Fibroblast of pulmonary artery (primary cell): ENCODE data around the gene ARID1B.

Experiments
- DNase-seq: peaks from one replicate; pipeline ENCODE4 v3.0.0-alpha.2; 2010; ENCODE audit warnings: low read depth
- H3K4me3 ChIP-seq: replicated peaks from 2 replicates; pipeline ENCODE4 v1.5.1; 2011; ENCODE audit warnings: low read depth, mild to moderate bottlenecking, control low read depth, low read length, moderate library complexity
- TF ChIP-seq, protein P1 (sequence below): IDR thresholded peaks from 2 replicates; pipeline ENCODE4 v1.5.1; 2011; ENCODE audit warnings: mild to moderate bottlenecking, control low read depth, low read length, inconsistent platforms; ENCODE audit errors: missing control alignments

ARID1B gene

DNA sequence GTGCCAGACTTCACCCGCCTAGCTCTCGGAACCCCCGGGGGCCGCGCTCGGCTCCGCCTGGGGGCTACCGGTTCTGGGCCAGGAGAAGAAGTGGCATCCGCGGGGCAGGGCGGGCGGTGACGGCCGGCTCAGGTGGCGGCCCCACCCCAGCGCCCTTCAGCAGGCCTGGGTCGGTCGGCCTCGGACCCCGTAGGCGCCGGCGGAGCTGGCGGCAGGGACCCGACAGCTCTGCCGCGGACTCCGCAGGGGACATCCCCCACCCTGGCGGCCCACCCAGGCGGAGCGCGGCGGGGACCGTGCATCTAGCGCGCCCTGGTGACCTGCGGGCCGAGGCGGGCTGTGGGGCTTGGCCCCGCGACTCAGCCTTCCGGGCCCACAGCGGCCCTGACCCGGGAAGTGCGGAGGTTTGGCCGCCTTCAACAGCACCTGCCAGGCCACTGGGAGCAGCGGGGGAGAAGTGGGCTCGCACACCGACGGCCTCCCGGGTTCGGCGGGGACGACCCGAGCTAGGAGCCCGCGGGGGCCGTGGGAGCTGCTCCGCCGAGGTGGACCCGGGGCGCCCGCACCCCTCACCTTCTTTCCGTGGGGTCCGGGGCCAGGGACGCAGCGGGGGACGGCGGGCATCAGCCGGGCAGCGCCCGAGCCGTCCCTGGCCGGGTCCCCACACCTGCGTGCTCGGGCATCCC, 459.0 kb downstream of the ARID1B start:
- TF ChIP-seq, protein P1, sequence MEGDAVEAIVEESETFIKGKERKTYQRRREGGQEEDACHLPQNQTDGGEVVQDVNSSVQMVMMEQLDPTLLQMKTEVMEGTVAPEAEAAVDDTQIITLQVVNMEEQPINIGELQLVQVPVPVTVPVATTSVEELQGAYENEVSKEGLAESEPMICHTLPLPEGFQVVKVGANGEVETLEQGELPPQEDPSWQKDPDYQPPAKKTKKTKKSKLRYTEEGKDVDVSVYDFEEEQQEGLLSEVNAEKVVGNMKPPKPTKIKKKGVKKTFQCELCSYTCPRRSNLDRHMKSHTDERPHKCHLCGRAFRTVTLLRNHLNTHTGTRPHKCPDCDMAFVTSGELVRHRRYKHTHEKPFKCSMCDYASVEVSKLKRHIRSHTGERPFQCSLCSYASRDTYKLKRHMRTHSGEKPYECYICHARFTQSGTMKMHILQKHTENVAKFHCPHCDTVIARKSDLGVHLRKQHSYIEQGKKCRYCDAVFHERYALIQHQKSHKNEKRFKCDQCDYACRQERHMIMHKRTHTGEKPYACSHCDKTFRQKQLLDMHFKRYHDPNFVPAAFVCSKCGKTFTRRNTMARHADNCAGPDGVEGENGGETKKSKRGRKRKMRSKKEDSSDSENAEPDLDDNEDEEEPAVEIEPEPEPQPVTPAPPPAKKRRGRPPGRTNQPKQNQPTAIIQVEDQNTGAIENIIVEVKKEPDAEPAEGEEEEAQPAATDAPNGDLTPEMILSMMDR = no peak
- peak overlapping the region; percentile 48 for H3K4me3 ChIP-seq
- no peak for DNase-seq

DNA sequence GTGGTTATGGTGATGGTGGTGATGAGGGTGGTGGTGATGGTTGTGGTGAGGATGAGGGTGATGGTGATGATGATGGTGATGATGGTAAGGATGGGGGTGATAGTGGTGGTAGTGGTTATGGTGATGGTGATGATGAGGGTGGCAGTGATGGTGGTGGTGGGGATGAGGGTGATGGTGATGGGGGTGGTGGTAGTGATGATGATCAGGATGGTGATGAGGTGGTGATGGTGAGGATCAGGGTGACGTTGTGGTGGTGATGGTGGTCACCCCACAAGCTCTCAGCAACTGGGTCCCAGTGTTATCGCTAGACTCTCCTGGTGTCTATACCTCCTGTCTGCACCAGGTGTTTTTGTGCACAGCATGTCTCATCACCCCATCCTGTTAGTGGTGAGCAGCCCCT, 461.2 kb downstream of the ARID1B start:
- no peak for DNase-seq
- TF ChIP-seq, protein P1 = no peak
- no peak overlapping the region for H3K4me3 ChIP-seq

DNA sequence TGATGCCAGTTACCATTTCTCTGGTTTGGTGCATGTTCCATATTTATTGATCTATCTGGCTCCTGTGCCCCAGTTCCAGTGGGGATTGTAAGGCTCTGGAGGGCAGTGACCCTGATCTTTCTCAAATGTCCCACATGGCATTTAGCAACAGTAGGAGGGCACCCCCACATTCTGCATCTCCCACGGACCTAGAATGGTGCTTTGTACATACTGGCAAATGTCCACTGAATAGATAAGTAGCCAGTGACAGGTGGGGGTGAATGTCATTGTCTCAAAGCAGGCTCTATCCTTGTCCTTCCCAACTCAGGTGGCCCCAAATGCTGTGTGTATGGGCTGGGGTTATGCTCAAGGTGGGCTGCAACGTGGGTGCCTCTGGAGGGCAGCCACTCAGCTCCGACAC, 462.0 kb downstream of the ARID1B start:
- TF ChIP-seq, protein P1 = no peak
- no peak for DNase-seq
- no peak overlapping the region for H3K4me3 ChIP-seq

DNA sequence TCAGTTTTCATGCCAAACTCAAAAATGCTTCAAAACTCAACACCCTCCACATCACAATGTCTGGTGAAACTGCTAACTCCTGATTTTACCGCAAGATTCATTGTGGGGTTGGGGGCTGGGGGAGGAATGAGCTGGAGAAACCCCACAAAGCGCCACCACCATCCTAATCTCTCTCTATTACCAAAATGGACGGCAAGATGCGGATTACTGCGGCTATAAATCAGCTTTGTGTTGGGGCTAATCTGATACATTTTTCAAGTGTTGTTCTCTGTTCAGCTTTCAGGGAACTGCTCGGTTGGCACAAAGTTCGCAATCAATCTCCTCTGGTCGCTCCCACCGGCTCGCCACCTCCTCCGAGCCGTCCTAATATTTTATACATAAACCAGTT, 462.5 kb downstream of the ARID1B start:
- no peak for DNase-seq
- no peak overlapping the region for H3K4me3 ChIP-seq
- TF ChIP-seq, protein P1 = no peak

DNA sequence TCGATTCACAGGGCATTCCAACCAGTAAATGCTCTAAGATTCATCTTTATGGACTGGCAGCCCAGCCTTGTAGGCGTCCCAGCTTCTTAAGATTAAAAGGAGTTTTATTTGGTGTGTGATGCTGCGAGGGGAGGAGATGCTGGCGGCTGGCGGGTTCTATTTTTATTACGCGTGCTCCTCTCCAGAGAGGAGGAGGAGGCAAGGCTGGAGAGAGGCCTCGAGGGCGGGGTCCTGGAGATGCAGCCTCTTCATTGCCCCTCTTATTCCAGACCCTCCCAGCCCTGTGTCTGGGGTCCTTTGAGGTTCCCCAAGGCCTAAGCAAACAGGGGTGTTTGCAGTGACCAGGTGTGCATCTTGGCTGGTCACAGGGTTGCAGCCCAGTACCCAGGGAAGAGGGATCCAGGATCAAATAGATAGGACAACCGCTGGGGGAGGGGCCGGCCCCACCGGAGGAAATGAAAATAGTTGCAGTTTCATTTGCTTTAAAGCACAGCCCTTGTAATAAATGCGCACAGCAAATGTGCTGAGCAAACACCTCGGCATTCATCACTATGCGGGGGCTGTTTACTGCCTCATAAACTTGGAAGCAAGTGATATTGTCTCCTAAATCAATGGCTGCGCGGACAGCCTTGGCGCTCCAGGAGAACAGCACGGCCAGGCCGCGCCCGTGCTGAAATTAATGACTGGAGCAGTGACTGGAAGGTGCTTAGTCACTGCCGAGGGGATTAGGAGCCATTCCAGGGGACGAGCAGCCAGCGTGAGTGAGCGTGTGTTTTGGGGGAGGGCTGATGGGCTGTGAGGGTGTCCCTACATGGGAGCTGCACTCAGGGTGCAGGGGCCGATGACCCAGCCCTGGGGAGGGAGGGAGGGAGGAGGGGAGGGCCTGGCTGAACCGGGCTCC, 463.1 kb downstream of the ARID1B start:
- peak; percentile 33 for DNase-seq
- peak overlapping the region; percentile 12 for H3K4me3 ChIP-seq
- TF ChIP-seq, protein P1 = no peak

DNA sequence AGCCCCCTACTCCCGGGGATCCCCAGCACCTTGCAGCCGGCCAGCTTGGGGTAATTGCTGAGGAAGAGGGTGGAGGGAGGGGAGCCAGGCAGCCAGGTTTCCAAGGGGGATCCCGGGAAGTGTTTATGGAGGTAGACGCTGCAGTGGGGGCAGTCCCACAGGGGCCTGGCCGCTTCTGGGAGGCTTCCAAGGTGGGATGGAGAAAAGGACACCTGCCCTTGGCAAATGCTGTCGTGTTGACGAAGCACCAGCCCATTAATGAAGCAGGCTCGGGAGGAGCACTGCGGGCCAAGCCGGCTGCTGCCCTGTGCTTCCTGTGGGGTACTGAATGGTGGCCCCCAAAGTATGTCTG, 463.8 kb downstream of the ARID1B start:
- DNase-seq = no peak
- TF ChIP-seq, protein P1 = no peak
- H3K4me3 ChIP-seq = no peak overlapping the region
